ENCODE data around the gene TTC33. TPM values are rescaled to one million over a fixed set of nuclear protein-coding genes. Genes with fewer than 3 reads are reported as not detected.

The TTC33 gene
- total RNA-seq, 1 donor, result 13.7 TPM

DNA sequence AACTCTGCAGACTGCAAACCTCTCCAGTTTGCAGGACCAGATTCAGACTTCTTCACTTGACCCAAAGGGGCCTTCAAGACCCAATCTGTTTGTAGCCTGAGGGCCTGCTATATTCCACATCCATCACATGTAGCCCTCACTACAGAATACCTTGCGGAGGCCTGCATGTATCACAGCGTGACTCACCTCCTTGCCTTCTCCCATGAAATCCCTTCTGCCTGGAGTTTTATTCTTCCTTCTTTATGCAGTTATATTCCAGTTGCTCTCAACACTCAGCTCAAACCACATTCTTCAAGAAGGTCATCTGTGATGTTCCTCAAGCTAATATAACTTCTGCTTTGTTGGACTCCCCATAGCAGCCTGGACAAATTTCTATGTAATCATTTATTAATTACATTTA, 274.5 kb downstream of the TTC33 start:
- DNase-seq (ENCODE audit: low read depth), result no peak

DNA sequence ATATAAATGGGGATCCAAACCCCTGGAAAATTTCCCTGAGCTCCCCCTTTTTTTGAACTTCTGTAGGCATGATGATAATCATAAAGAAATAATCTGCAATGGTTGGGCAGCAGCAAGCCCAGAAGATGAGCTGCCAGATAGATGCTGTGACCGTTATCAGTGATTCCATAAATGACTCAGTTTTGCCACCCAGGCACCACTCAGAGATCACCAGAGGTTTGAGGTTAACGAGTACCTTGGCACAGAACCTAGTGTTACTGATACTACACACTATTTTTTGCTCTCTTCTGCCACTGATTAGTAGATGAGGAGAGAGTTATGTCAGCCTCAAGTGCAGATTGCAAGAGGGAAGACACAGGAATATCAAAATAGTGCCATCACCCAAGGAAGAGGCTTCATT, 275.4 kb downstream of the TTC33 start:
- H3K4me3 ChIP-seq (ENCODE audit: low read depth, low read length), result no peak overlapping the region
- TF ChIP-seq, protein P1, sequence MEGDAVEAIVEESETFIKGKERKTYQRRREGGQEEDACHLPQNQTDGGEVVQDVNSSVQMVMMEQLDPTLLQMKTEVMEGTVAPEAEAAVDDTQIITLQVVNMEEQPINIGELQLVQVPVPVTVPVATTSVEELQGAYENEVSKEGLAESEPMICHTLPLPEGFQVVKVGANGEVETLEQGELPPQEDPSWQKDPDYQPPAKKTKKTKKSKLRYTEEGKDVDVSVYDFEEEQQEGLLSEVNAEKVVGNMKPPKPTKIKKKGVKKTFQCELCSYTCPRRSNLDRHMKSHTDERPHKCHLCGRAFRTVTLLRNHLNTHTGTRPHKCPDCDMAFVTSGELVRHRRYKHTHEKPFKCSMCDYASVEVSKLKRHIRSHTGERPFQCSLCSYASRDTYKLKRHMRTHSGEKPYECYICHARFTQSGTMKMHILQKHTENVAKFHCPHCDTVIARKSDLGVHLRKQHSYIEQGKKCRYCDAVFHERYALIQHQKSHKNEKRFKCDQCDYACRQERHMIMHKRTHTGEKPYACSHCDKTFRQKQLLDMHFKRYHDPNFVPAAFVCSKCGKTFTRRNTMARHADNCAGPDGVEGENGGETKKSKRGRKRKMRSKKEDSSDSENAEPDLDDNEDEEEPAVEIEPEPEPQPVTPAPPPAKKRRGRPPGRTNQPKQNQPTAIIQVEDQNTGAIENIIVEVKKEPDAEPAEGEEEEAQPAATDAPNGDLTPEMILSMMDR (IDR thresholded peaks at IDR 0.05; ENCODE audit: insufficient read depth, low read length), result no peak
- no peak for DNase-seq (ENCODE audit: low read depth)

More for the DNA sequence above, 274.5 kb downstream of the TTC33 start:
- no peak overlapping the region for H3K4me3 ChIP-seq (ENCODE audit: low read depth, low read length)
- TF ChIP-seq, protein P1 (IDR thresholded peaks at IDR 0.05; ENCODE audit: insufficient read depth, low read length), result no peak

DNA sequence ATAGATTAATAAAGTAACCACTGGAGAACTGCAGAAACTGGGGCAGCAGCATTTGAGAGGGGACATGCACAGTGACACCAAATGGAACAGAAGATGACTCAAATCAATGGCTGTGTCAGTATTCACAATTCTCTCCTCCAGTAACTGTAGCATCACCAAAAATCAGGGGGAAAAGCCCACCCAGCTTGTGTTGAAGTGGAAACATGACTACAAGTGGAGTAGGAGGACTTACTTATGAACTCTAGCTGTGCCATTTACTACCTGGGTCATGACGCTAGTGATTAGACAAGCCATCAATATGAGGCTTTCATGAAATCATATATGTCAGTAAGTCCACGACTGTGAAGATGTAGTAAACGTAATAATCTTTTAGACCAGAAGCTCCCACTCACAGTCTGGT, 275.8 kb downstream of the TTC33 start:
- no peak for DNase-seq (ENCODE audit: low read depth)
- TF ChIP-seq, protein P1 (IDR thresholded peaks at IDR 0.05; ENCODE audit: insufficient read depth, low read length), result no peak
- no peak overlapping the region for H3K4me3 ChIP-seq (ENCODE audit: low read depth, low read length)

DNA sequence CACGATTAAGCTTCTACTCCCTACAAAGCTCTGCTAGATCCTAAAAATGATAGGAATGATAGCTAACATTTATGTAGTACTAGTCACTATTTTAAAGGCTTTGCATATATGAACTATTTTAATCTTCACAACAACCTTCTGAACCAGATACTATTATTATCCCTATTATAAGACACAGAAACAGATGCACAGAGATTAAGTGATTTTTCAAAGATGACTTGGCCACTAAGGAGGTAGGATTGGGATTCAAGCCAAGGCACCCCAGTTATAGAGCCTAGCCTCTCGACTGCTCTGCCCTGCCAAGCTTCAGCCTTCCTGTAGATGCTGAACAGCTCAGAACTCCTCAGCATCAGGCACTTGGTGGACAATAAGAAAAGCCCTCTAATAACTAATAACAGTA, 277.0 kb downstream of the TTC33 start:
- TF ChIP-seq, protein P1 (IDR thresholded peaks at IDR 0.05; ENCODE audit: insufficient read depth, low read length), result no peak
- no peak for DNase-seq (ENCODE audit: low read depth)
- H3K4me3 ChIP-seq (ENCODE audit: low read depth, low read length), result no peak overlapping the region

DNA sequence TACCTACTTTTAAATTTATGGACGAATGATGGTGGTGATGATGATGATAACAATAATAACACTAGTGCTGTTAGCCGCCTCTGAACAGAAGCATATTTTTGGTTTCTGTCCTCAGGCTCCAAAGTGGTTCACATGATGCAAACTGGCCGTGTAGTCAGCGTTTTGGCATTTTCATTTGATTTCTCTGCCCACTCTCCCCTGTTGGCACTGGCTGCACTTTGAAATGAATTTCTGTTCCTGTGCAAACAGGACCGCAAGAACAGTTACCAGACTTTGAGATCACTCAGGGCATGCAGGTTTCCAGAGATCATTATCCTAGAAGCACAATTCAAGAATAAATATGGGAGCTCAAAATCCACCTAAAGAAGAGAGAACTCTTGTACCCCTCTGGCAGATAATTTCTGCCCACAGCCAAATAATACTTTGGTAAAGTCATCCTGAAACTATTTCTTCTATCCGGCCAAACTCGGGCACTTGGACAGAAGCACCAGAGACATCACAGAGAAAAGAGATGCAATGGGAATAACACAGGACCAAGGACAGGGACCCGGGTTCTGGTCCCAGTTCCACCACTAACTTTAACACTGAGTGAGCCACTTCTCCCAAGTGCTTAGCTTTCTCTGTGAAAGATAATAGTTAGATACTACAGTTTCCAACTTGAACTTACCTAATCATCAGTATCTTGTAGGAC, 277.8 kb downstream of the TTC33 start:
- no peak overlapping the region for H3K4me3 ChIP-seq (ENCODE audit: low read depth, low read length)
- TF ChIP-seq, protein P1 (IDR thresholded peaks at IDR 0.05; ENCODE audit: insufficient read depth, low read length), result no peak
- peak; percentile 43 for DNase-seq (ENCODE audit: low read depth)

DNA sequence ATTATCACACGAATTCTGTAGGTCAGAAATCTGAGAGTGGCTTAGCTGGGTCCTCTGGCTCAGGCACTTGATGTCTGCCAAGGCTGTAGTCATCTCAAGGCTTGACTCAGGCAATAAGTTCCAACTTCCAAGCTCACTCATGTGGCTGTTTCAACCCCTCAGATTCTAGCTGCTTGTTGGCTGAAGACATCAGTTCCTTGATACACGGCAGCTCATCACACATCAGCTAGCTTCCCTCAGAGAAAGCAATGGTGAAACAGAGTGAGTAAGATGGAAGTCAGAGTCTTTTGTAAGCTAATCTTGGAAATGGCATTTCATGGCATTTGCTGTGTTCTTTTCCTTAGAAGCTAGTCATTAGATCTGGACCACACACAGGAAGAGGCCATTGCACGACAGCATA, 280.2 kb downstream of the TTC33 start:
- DNase-seq (ENCODE audit: low read depth), result peak; percentile 27
- no peak overlapping the region for H3K4me3 ChIP-seq (ENCODE audit: low read depth, low read length)
- TF ChIP-seq, protein P1 (IDR thresholded peaks at IDR 0.05; ENCODE audit: insufficient read depth, low read length), result no peak

DNA sequence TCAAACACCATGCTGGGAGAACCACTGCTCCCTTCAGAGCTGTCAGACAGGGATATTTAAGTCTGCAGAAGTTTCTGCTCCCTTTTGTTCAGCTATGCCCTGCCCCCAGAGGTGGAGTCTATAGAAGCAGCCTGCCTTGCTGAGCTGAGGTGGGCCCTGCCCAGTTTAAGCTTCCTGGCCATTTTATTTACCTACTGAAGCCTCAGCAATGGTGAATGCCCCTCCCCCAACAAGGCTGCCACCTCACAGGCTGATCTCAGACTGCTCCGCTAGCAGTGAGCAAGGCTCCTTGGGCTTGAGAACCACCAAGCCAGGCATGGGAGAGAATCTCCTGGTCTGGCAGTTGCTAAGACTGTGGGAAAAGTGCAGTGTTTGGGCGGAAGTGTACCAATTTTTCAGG, 281.5 kb downstream of the TTC33 start:
- H3K4me3 ChIP-seq (ENCODE audit: low read depth, low read length), result no peak overlapping the region
- DNase-seq (ENCODE audit: low read depth), result no peak
- TF ChIP-seq, protein P1 (IDR thresholded peaks at IDR 0.05; ENCODE audit: insufficient read depth, low read length), result no peak
